NOMO-1 treated with dmso at 0.1 percent for 144 hours (cell line): ENCODE measurements around the gene CIZ1.
A peak's percentile ranks its signal among the peaks of the same experiment; 100 is the strongest.

Experiments used
- DNase-seq: peaks from one replicate; lab custom pipeline; 2025; ENCODE audit not compliant: unreplicated experiment; lab: John Stamatoyannopoulos, UW

The CIZ1 gene

GRCh38 chr9:128214571-128215490 is 23.5 kb upstream of the CIZ1 start:
- DNase-seq, result no peak

- no peak for DNase-seq
Observed at GRCh38 chr9:128213746-128214497, 22.6 kb upstream of the CIZ1 start.

- no peak for DNase-seq
Observed at GRCh38 chr9:128211981-128212281, 20.6 kb upstream of the CIZ1 start.

GRCh38 chr9:128211186-128211980 is 20.0 kb upstream of the CIZ1 start:
- DNase-seq, result no peak

- DNase-seq, result no peak
Observed at GRCh38 chr9:128208946-128209669, 17.7 kb upstream of the CIZ1 start.

GRCh38 chr9:128208386-128208785 is 17.0 kb upstream of the CIZ1 start:
- no peak for DNase-seq

GRCh38 chr9:128206916-128207910 is 15.8 kb upstream of the CIZ1 start:
- DNase-seq, result peak; percentile 24

- DNase-seq, result no peak
Observed at GRCh38 chr9:128206484-128206883, 15.1 kb upstream of the CIZ1 start.

- no peak for DNase-seq
Observed at GRCh38 chr9:128205296-128205944, 14.0 kb upstream of the CIZ1 start.

- no peak for DNase-seq
Observed at GRCh38 chr9:128204858-128205257, 13.5 kb upstream of the CIZ1 start.

GRCh38 chr9:128203707-128204551 is 12.6 kb upstream of the CIZ1 start:
- DNase-seq, result no peak

- peak; percentile 51 for DNase-seq
Observed at GRCh38 chr9:128203024-128203706, 11.8 kb upstream of the CIZ1 start, which contains the start of gene DNM1. Gene DNM1 (plus strand): TSS chr9:128203379. CDS start chr9:128203471, 92 bp downstream.

GRCh38 chr9:128202648-128203023 is 11.3 kb upstream of the CIZ1 start:
- DNase-seq, result no peak

- DNase-seq, result no peak
Observed at GRCh38 chr9:128201441-128202369, 10.3 kb upstream of the CIZ1 start.

- DNase-seq, result no peak
Observed at GRCh38 chr9:128193469-128194096, 2.2 kb upstream of the CIZ1 start.
